GM12878 (cell line): ENCODE measurements around the gene TUNAR. TPM values are rescaled to one million over a fixed set of nuclear protein-coding genes. Genes with fewer than 3 reads are reported as not detected.

Experiments used
- ATAC-seq: fragments of 200-7000 bp; cut with Tn5 transposase; 3 replicates; pipeline ENCODE4 v1.9.1; 2020; ENCODE audit warnings: mild to moderate bottlenecking, moderate library complexity
- BruUV-seq: library from RNA; stranded (reverse); fragments of 400-500 nt; replicated peaks from 2 replicates; lab custom pipeline; 2021; lab: Mats Ljungman, UMichigan
- CTCF ChIA-PET: fragments of 300-600 bp; sonication (Branson Sonifier 250); formaldehyde crosslinking; extraction: SDS; loops from one replicate; lab custom pipeline; 2021; ENCODE audit warnings: inconsistent platforms; lab: Yijun Ruan, JAX
- POLR2A ChIA-PET: fragments of 350-600 bp; formaldehyde crosslinking; extraction: SDS; loops from one replicate; lab custom pipeline; 2021; ENCODE audit warnings: inconsistent platforms; lab: Charles Lee
- RAD21 ChIA-PET: fragments of 300-600 bp; sonication (Branson Sonifier 250); formaldehyde crosslinking; loops from one replicate; lab custom pipeline; 2023; ENCODE audit warnings: antibody characterized with exemption; ENCODE audit not compliant: unreplicated experiment; lab: Charles Lee
- SMC1A ChIA-PET: fragments of 300-600 bp; sonication (Branson Sonifier 250); formaldehyde crosslinking; loops from one replicate; lab custom pipeline; 2023; ENCODE audit not compliant: unreplicated experiment, uncharacterized antibody; lab: Charles Lee
- DNase-seq: peaks from one replicate; pipeline ENCODE4 v3.0.0-alpha.2; 2011; ENCODE audit warnings: low read depth, low spot score
- FAIRE-seq: peaks from 3 replicates; lab custom pipeline; 2011; peaks lifted over from hg19 to GRCh38; lab: Jason Lieb, UNC
- H2AFZ ChIP-seq: 2 replicates; pipeline ENCODE4 v1.6.0; 2011; ENCODE audit warnings: low read depth, low read length, control low read depth; ENCODE audit not compliant: control insufficient read depth
- H3K27ac ChIP-seq: 2 replicates; pipeline ENCODE4 v1.5.1; 2011; ENCODE audit warnings: control low read depth; ENCODE audit not compliant: control insufficient read depth, insufficient read depth
- H3K27me3 ChIP-seq, 2 experiments: replicated peaks in 1 of 2; 2 replicates each; pipeline versions ENCODE4 v1.6.0 to v1.6.1; 2011; ENCODE audit warnings: low read length in 1 of 2; ENCODE audit not compliant: control insufficient read depth in 2 of 2, insufficient read depth in 2 of 2
- H3K36me3 ChIP-seq, 2 experiments: 2 replicates each; pipeline ENCODE4 v1.5.1; 2011; ENCODE audit warnings: low read length in 1 of 2; ENCODE audit not compliant: control insufficient read depth in 2 of 2, insufficient read depth in 2 of 2
- H3K4me1 ChIP-seq: 2 replicates; pipeline ENCODE4 v1.6.1; 2011; ENCODE audit warnings: mild to moderate bottlenecking, low read length, moderate library complexity, mixed read lengths; ENCODE audit not compliant: control insufficient read depth, insufficient read depth
- H3K4me2 ChIP-seq: 2 replicates; pipeline ENCODE4 v1.6.0; 2011; ENCODE audit warnings: control low read depth; ENCODE audit not compliant: control insufficient read depth, insufficient read depth
- H3K4me3 ChIP-seq: fragments of 200-600 bp; sonication (generic); 2 replicates; pipeline ENCODE4 v1.5.1; 2016
- H3K79me2 ChIP-seq: 2 replicates; pipeline ENCODE4 v1.6.0; 2011; ENCODE audit warnings: low read length; ENCODE audit not compliant: control insufficient read depth, insufficient read depth
- H3K9ac ChIP-seq: 2 replicates; pipeline ENCODE4 v1.8.0; 2011; ENCODE audit warnings: low read length, control low read depth, mixed read lengths; ENCODE audit not compliant: control insufficient read depth, insufficient read depth
- H3K9me3 ChIP-seq: replicated peaks from 3 replicates; pipeline ENCODE4 v1.5.1; 2011; ENCODE audit warnings: mild to moderate bottlenecking, low read length; ENCODE audit not compliant: control insufficient read depth, insufficient read depth
- H4K20me1 ChIP-seq: 2 replicates; pipeline ENCODE4 v1.6.0; 2011; ENCODE audit not compliant: control insufficient read depth, insufficient read depth
- BMI1 ChIP-seq: fragments of 450-650 bp; IDR thresholded peaks from 2 replicates; pipeline ENCODE4 v1.6.1; 2016; ENCODE audit warnings: mild to moderate bottlenecking, moderate library complexity, borderline replicate concordance
- ETV6 ChIP-seq, 2 experiments: fragments of 450-650 bp in 1 of 2; IDR thresholded peaks in 1 of 2; conservative IDR thresholded peaks in 1 of 2; 2 replicates each; pipeline ENCODE4 v1.6.1; 2014; ENCODE audit warnings: antibody characterized with exemption in 1 of 2, borderline replicate concordance in 1 of 2, low read depth in 1 of 2, mild to moderate bottlenecking in 1 of 2, moderate library complexity in 1 of 2
- IKZF2 ChIP-seq, 2 experiments: fragments of 450-650 bp; IDR thresholded peaks; 2 replicates each; pipeline ENCODE4 v1.6.1; 2017; ENCODE audit warnings: mild to moderate bottlenecking in 2 of 2, moderate library complexity in 2 of 2
- KAT2A ChIP-seq: conservative IDR thresholded peaks from 2 replicates; pipeline ENCODE4 v1.6.1; 2011; ENCODE audit warnings: low read depth, low read length; ENCODE audit not compliant: control insufficient read depth
- MTA3 ChIP-seq: IDR thresholded peaks from 2 replicates; pipeline ENCODE4 v1.6.1; 2012; ENCODE audit warnings: low read length, inconsistent platforms, borderline replicate concordance
- NBN ChIP-seq: fragments of 450-650 bp; IDR thresholded peaks from 2 replicates; pipeline ENCODE4 v1.6.1; 2016
- POU2F2 ChIP-seq: IDR thresholded peaks from 3 replicates; pipeline ENCODE4 v1.6.1; 2011; ENCODE audit warnings: low read depth, mild to moderate bottlenecking, low read length, borderline replicate concordance
- RAD21 ChIP-seq: IDR thresholded peaks from 2 replicates; pipeline ENCODE4 v1.6.1; 2011; ENCODE audit warnings: mild to moderate bottlenecking, low read depth, low read length, moderate library complexity; ENCODE audit not compliant: insufficient read depth
- RBBP5 ChIP-seq: fragments of 200-600 bp; sonication (generic); conservative IDR thresholded peaks from 2 replicates; pipeline ENCODE4 v1.6.1; 2016
- SIN3A ChIP-seq: IDR thresholded peaks from 2 replicates; pipeline ENCODE4 v1.6.1; 2012; ENCODE audit warnings: low read depth, low read length, improper control_type of control experiment
- SRF ChIP-seq, 2 experiments: IDR thresholded peaks; 2 replicates each; pipeline ENCODE4 v1.6.1; 2011; ENCODE audit warnings: low read depth in 2 of 2, low read length in 2 of 2, mild to moderate bottlenecking in 1 of 2, moderate library complexity in 1 of 2
- TCF12 ChIP-seq: IDR thresholded peaks from 2 replicates; pipeline ENCODE4 v1.6.1; 2011; ENCODE audit warnings: low read depth, mild to moderate bottlenecking, low read length
- TCF7 ChIP-seq: IDR thresholded peaks from 2 replicates; pipeline ENCODE4 v1.6.1; 2014; ENCODE audit warnings: antibody characterized with exemption, borderline replicate concordance
- ZNF207 ChIP-seq: fragments of 450-650 bp; IDR thresholded peaks from 2 replicates; pipeline ENCODE4 v1.6.1; 2014; ENCODE audit warnings: antibody characterized with exemption, mild to moderate bottlenecking, borderline replicate concordance
- ZNF384 ChIP-seq: IDR thresholded peaks from 2 replicates; pipeline ENCODE4 v1.6.1; 2012; ENCODE audit warnings: low read depth, mild to moderate bottlenecking, low read length, improper control_type of control experiment, borderline replicate concordance
- WGBS: methylation state at CpG from one replicate; pipeline ENCODE4 v1.1.6; 2016; ENCODE audit warnings: low lambda C conversion rate; ENCODE audit not compliant: insufficient replicate concordance, insufficient coverage; ENCODE audit errors: missing lambda C conversion rate; 5-methylcytosine and 5-hydroxymethylcytosine counted together
- in situ Hi-C: fragments of 300-500 bp; cut with MboI; formaldehyde crosslinking; loops from 9 replicates; pipeline ENCODE4 v1.14.3; 2018; ENCODE audit warnings: mixed read lengths
- intact Hi-C: fragments of 100-400 bp; cut with micrococcal nuclease; formaldehyde crosslinking; loops from one replicate; pipeline ENCODE4 v1.14.2; 2022; ENCODE audit not compliant: unreplicated experiment
- polyA plus RNA-seq, 11 experiments: library from polyadenylated mRNA; depleted of rRNA in 4 of 11; unstranded in 6 of 11; stranded (reverse) in 5 of 11; fragments of >200 nt; fragmentation: Nextera tagmentation in 4 of 11; fragmentation: Illumina TruSeq in 1 of 11; extraction: Ambion mirVana in 4 of 11; extraction: Trizol in 1 of 11; gene quantifications; 1 replicate in 1 of 11; 2 replicates in 10 of 11; pipeline versions ENCODE4 v1.2.1 to v1.2.3, GENCODE V29; 2011 to 2016; ENCODE audit warnings: inconsistent platforms in 2 of 11, missing spikeins in 2 of 11, low read depth in 1 of 11
- total RNA-seq, 4 experiments: library from RNA; depleted of rRNA in 3 of 4; stranded (reverse); fragments of >200 nt in 3 of 4; fragmentation: Illumina TruSeq in 1 of 4; extraction: Trizol in 1 of 4; gene quantifications; 2 replicates each; pipeline versions ENCODE4 v1.2.1 to v1.2.3, GENCODE V29; 2013 to 2021
- TF ChIP-seq, protein P1 (sequence below): IDR thresholded peaks from 2 replicates; pipeline ENCODE4 v1.6.1; 2012; ENCODE audit warnings: low read depth, low read length, improper control_type of control experiment
- TF ChIP-seq, protein P2 (sequence below): IDR thresholded peaks from 2 replicates; pipeline ENCODE4 v1.6.1; 2012; ENCODE audit warnings: low read depth, low read length, improper control_type of control experiment
- TF ChIP-seq, protein P3 (sequence below): IDR thresholded peaks from 2 replicates; pipeline ENCODE4 v1.6.1; 2011; ENCODE audit warnings: low read depth, low read length, improper control_type of control experiment, borderline replicate concordance
- TF ChIP-seq, protein P4 (sequence below): fragments of 450-650 bp; formaldehyde crosslinking; IDR thresholded peaks from 2 replicates; pipeline ENCODE4 v1.4.0; 2020; ENCODE audit warnings: mild to moderate bottlenecking, moderate library complexity

The TUNAR gene
- total and polyA plus RNA-seq, 10 of the 15 experiments (the other 5 are each of a cell fraction or from before 2014, with no cell fraction given), result 0.02 TPM; not detected in 9

DNA sequence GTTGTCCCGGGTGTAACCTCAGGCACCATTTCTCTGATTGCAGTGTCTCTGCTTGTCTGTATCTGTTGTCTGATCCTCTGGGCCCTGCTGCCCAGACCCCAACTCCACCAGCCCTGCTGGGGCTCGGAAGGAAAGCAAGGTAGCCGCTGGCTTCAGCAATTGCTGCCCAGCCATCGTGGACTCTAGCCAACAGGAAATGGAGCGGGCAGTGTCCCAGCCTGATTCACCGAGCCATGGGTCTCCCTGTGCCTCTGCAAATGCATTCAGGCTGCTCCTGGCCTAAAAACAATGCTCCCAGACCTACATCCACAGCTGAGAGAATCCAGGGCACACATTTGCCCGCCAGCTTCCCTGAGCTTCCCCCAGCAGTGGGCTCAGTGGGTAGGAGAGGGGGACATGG is 9.2 kb downstream of the TUNAR start:
- CTCF ChIA-PET, result no interaction called here
- intact Hi-C loops, result no loop called here
- H3K9ac ChIP-seq, result no peak overlapping the region
- POLR2A ChIA-PET, result no interaction called here
- H3K27me3 ChIP-seq, result peaks cover 0 to 1% of the 10 kb centered on the region in 2 experiments; a peak in 1 of 4 replicates
- WGBS, result 37% methylated on average over 7 of the region's 7 CpGs
- no peaks in the 10 kb centered on the region for H3K79me2 ChIP-seq
- H3K27ac ChIP-seq, result no peak overlapping the region
- H3K9me3 ChIP-seq, result no peaks in the 10 kb centered on the region
- RAD21 ChIA-PET, result no interaction called here
- no peaks in the 10 kb centered on the region; the same call in 1 of the 2 replicates for H4K20me1 ChIP-seq
- no peak for DNase-seq
- no peaks in the 10 kb centered on the region for H3K36me3 ChIP-seq
- no peak overlapping the region for H3K4me2 ChIP-seq
- H3K4me1 ChIP-seq, result no peaks in the 10 kb centered on the region
- in situ Hi-C loops, result no loop called here
- no peak overlapping the region for H3K4me3 ChIP-seq
- no peak for ATAC-seq
- H2AFZ ChIP-seq, result no peak overlapping the region
- TF ChIP-seq RAD21, result no peak
- TF ChIP-seq SRF (IDR thresholded peaks at IDR 0.05; ENCODE audit: low read depth in 2 of 2, low read length in 2 of 2), result no peak
- TF ChIP-seq TCF12, result no peak
- TF ChIP-seq TCF7, result no peak
- no peak for TF ChIP-seq KAT2A
- no peak for TF ChIP-seq ZNF384
- TF ChIP-seq MTA3, result no peak
- TF ChIP-seq, protein P1, sequence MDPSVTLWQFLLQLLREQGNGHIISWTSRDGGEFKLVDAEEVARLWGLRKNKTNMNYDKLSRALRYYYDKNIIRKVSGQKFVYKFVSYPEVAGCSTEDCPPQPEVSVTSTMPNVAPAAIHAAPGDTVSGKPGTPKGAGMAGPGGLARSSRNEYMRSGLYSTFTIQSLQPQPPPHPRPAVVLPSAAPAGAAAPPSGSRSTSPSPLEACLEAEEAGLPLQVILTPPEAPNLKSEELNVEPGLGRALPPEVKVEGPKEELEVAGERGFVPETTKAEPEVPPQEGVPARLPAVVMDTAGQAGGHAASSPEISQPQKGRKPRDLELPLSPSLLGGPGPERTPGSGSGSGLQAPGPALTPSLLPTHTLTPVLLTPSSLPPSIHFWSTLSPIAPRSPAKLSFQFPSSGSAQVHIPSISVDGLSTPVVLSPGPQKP, result no peak
- TF ChIP-seq BMI1, result no peak
- TF ChIP-seq, protein P2, sequence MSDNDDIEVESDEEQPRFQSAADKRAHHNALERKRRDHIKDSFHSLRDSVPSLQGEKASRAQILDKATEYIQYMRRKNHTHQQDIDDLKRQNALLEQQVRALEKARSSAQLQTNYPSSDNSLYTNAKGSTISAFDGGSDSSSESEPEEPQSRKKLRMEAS, result no peak
- TF ChIP-seq, protein P3, sequence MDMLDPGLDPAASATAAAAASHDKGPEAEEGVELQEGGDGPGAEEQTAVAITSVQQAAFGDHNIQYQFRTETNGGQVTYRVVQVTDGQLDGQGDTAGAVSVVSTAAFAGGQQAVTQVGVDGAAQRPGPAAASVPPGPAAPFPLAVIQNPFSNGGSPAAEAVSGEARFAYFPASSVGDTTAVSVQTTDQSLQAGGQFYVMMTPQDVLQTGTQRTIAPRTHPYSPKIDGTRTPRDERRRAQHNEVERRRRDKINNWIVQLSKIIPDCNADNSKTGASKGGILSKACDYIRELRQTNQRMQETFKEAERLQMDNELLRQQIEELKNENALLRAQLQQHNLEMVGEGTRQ, result no peak
- TF ChIP-seq IKZF2 (IDR thresholded peaks at IDR 0.05), result no peak
- no peak for TF ChIP-seq NBN
- TF ChIP-seq ETV6 (conservative IDR thresholded peaks at IDR 0.05 in 1 of 2, IDR thresholded peaks at IDR 0.05 in 1 of 2; ENCODE audit: borderline replicate concordance in 1 of 2, low read depth in 1 of 2), result no peak
- no peak for TF ChIP-seq POU2F2
- TF ChIP-seq, protein P4, sequence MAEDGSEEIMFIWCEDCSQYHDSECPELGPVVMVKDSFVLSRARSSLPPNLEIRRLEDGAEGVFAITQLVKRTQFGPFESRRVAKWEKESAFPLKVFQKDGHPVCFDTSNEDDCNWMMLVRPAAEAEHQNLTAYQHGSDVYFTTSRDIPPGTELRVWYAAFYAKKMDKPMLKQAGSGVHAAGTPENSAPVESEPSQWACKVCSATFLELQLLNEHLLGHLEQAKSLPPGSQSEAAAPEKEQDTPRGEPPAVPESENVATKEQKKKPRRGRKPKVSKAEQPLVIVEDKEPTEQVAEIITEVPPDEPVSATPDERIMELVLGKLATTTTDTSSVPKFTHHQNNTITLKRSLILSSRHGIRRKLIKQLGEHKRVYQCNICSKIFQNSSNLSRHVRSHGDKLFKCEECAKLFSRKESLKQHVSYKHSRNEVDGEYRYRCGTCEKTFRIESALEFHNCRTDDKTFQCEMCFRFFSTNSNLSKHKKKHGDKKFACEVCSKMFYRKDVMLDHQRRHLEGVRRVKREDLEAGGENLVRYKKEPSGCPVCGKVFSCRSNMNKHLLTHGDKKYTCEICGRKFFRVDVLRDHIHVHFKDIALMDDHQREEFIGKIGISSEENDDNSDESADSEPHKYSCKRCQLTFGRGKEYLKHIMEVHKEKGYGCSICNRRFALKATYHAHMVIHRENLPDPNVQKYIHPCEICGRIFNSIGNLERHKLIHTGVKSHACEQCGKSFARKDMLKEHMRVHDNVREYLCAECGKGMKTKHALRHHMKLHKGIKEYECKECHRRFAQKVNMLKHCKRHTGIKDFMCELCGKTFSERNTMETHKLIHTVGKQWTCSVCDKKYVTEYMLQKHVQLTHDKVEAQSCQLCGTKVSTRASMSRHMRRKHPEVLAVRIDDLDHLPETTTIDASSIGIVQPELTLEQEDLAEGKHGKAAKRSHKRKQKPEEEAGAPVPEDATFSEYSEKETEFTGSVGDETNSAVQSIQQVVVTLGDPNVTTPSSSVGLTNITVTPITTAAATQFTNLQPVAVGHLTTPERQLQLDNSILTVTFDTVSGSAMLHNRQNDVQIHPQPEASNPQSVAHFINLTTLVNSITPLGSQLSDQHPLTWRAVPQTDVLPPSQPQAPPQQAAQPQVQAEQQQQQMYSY (CRISPR knock-in tag), result no peak
- TF ChIP-seq ZNF207, result no peak
- TF ChIP-seq RBBP5, result no peak
- TF ChIP-seq SIN3A, result no peak
- no TSS peak for BruUV-seq
- FAIRE-seq, result no peak
- SMC1A ChIA-PET, result interaction anchor here (1.3 kb wide), 1 partner anchor 11 kb away, joined by 3 read pairs; no protein-coding TSS in a partner anchor
